Endometrial microvascular endothelial cells (primary cell): Measurements from ENCODE around the gene TUFT1. TPM values are rescaled to one million over a fixed set of nuclear protein-coding genes. Genes with fewer than 3 reads are reported as not detected.

Experiments
- in situ Hi-C: cut with HindIII; loops from 2 replicates; pipeline ENCODE4 v1.10.0; 2017; ENCODE audit warnings: low sequenced_read_pairs, low pct_unique_long_range_greater_than_20kb; ENCODE audit errors: inconsistent ontology term
- total RNA-seq: library from RNA; depleted of rRNA; stranded (reverse); fragments of >200 nt; gene quantifications from one replicate; pipeline ENCODE4 v1.2.3, GENCODE V29; 2015; ENCODE audit errors: inconsistent ontology term

TUFT1 gene
- total RNA-seq: 4.3 TPM

- in situ Hi-C loops: no loop called here
Measured at GRCh38 chr1:151540021-151540981, at the start of gene TUFT1. Gene TUFT1, plus strand, starts transcription at chr1:151540309. Its CDS starts 58 bp downstream, at chr1:151540367.

- in situ Hi-C loops: no loop called here
Measured at GRCh38 chr1:151491641-151492040, 48.5 kb upstream of the TUFT1 start.

GRCh38 chr1:151492120-151492519, 48.0 kb upstream of the TUFT1 start:
- in situ Hi-C loops: no loop called here

- in situ Hi-C loops: no loop called here
Measured at GRCh38 chr1:151493042-151493441, 47.1 kb upstream of the TUFT1 start.

GRCh38 chr1:151494741-151495281, 45.3 kb upstream of the TUFT1 start:
- in situ Hi-C loops: no loop called here

GRCh38 chr1:151495316-151495715, 44.8 kb upstream of the TUFT1 start:
- in situ Hi-C loops: no loop called here

- in situ Hi-C loops: no loop called here
Measured at GRCh38 chr1:151499365-151499764, 40.7 kb upstream of the TUFT1 start.

GRCh38 chr1:151499930-151500329, 40.2 kb upstream of the TUFT1 start:
- in situ Hi-C loops: no loop called here

- in situ Hi-C loops: no loop called here
Measured at GRCh38 chr1:151501474-151501873, 38.6 kb upstream of the TUFT1 start.

GRCh38 chr1:151502035-151502700, 37.9 kb upstream of the TUFT1 start:
- in situ Hi-C loops: no loop called here

GRCh38 chr1:151502859-151503780, 37.0 kb upstream of the TUFT1 start:
- in situ Hi-C loops: no loop called here

GRCh38 chr1:151504252-151504651, 35.9 kb upstream of the TUFT1 start:
- in situ Hi-C loops: no loop called here

- in situ Hi-C loops: no loop called here
Measured at GRCh38 chr1:151504759-151505158, 35.4 kb upstream of the TUFT1 start.

GRCh38 chr1:151508833-151509232, 31.3 kb upstream of the TUFT1 start:
- in situ Hi-C loops: no loop called here

GRCh38 chr1:151509350-151510019, 30.6 kb upstream of the TUFT1 start:
- in situ Hi-C loops: no loop called here

- in situ Hi-C loops: no loop called here
Measured at GRCh38 chr1:151510020-151510405, 30.1 kb upstream of the TUFT1 start.

GRCh38 chr1:151510614-151510956, 29.5 kb upstream of the TUFT1 start:
- in situ Hi-C loops: no loop called here

- in situ Hi-C loops: no loop called here
Measured at GRCh38 chr1:151510957-151511635, 29.0 kb upstream of the TUFT1 start, which contains the start of gene CGN. Gene CGN, plus strand, starts transcription at chr1:151511387. Its CDS starts 7,133 bp downstream, at chr1:151518520.
